Neural crest cell (in vitro differentiated cells): Measurements from ENCODE around the gene MTG1. TPM values are rescaled to one million over a fixed set of nuclear protein-coding genes. Genes with fewer than 3 reads are reported as not detected.

Experiments used
- DNase-seq: peaks from one replicate; pipeline ENCODE4 v3.0.0; 2021; ENCODE audit warnings: low read depth, mixed read lengths, low spot score
- H3K27ac Mint-ChIP-seq: one replicate; pipeline ENCODE4 v1.8.0; 2021; ENCODE audit warnings: mild to moderate bottlenecking, mixed read lengths; ENCODE audit not compliant: unreplicated experiment
- H3K27me3 Mint-ChIP-seq: 2 replicates; pipeline ENCODE4 v1.8.0; 2021; ENCODE audit warnings: low read depth, mild to moderate bottlenecking, mixed read lengths
- H3K36me3 Mint-ChIP-seq: 2 replicates; pipeline ENCODE4 v1.8.0; 2021; ENCODE audit warnings: low read depth, mild to moderate bottlenecking, mixed read lengths
- H3K4me1 Mint-ChIP-seq: 2 replicates; pipeline ENCODE4 v1.8.0; 2021; ENCODE audit warnings: mixed read lengths
- H3K4me3 Mint-ChIP-seq: one replicate; pipeline ENCODE4 v1.8.0; 2021; ENCODE audit warnings: mild to moderate bottlenecking, mixed read lengths
- H3K9me3 Mint-ChIP-seq: 2 replicates; pipeline ENCODE4 v1.8.0; 2021; ENCODE audit warnings: mixed read lengths
- total RNA-seq: library from RNA; stranded (reverse); gene quantifications from 2 replicates; pipeline ENCODE4 v1.2.1, GENCODE V29; 2021
- TF ChIP-seq, protein P1 (sequence below): fragments of 200-600 bp; sonication (generic); conservative IDR thresholded peaks from 2 replicates; pipeline ENCODE4 v1.5.0; 2021; ENCODE audit warnings: antibody characterized with exemption, mild to moderate bottlenecking

The MTG1 gene
- total RNA-seq, 1 donor from 2014 or later = 104 TPM

DNA sequence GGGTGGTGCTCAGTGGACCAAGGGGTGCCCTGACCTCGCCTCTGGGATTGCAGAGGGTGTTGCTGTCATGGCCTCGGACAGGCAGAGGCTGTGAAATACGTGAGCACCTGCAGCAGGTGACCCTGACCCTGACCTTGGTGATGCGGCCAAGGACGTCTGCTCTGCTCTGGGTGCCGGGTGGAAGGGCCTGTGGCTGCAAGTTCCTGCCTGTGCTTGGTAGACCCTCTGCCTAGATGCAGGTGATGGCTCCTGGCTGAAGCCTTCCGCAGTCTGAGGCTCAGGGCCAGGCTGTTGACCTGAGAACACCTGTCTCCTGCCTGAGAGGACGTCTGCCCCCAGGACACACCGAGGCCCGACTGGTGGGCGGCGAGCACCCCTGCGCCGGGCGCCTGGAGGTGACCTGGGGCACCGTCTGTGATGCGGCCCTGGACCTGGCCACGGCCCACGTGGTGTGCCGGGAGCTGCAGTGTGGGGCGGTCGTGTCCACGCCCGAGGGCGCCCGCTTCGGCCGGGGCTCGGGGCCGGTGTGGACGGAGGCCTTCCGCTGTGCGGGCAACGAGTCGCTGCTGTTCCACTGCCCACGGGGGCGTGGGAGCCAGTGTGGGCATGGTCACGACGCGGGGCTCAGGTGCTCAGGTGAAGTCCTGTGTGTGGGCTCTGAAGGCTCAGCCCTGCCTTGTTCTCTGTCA is 64.2 kb downstream of the MTG1 start:
- H3K4me3 Mint-ChIP-seq = no peak overlapping the region
- H3K9me3 Mint-ChIP-seq = peaks cover 8% of the 10 kb centered on the region
- no peaks in the 10 kb centered on the region for H3K4me1 Mint-ChIP-seq
- DNase-seq = no peak
- TF ChIP-seq, protein P1, sequence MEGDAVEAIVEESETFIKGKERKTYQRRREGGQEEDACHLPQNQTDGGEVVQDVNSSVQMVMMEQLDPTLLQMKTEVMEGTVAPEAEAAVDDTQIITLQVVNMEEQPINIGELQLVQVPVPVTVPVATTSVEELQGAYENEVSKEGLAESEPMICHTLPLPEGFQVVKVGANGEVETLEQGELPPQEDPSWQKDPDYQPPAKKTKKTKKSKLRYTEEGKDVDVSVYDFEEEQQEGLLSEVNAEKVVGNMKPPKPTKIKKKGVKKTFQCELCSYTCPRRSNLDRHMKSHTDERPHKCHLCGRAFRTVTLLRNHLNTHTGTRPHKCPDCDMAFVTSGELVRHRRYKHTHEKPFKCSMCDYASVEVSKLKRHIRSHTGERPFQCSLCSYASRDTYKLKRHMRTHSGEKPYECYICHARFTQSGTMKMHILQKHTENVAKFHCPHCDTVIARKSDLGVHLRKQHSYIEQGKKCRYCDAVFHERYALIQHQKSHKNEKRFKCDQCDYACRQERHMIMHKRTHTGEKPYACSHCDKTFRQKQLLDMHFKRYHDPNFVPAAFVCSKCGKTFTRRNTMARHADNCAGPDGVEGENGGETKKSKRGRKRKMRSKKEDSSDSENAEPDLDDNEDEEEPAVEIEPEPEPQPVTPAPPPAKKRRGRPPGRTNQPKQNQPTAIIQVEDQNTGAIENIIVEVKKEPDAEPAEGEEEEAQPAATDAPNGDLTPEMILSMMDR = no peak
- no peak overlapping the region for H3K27ac Mint-ChIP-seq
- H3K36me3 Mint-ChIP-seq = peaks cover 5% of the 10 kb centered on the region
- no peaks in the 10 kb centered on the region for H3K27me3 Mint-ChIP-seq

DNA sequence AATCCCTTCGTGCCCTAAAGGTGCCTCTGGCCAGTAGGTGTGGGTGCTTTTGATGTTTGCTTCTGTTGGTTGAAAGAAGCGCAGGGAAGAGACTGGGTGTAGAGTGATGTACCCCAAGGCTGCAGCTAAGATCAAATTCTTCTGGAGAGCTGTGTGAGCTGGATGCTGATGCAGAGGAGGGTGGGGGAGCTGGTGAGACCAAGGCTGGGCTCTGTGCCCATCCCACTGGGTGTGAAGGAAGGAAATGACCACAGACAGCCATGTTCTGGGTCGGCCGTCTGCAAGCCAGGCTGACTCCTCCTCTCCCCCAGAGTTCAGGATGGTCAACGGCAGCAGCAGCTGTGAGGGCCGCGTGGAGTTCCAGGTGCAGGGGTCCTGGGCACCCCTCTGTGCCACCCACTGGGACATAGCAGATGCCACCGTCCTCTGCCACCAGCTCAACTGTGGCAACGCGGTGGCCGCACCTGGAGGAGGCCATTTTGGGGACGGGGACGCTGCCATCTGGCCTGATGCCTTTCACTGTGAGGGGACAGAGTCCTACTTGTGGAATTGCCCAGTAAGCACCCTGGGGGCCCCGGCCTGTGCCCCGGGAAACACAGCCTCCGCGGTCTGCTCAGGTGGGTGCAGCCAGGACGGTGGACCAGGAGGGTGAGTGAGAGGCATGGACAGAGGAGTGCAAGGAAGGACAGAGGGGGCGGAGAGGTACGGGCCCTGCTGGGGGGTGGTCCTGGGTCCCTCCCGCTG is 64.9 kb downstream of the MTG1 start:
- DNase-seq = no peak
- Mint-ChIP-seq H3K9me3 (peaks cover 14% of the 10 kb centered on the region), H3K27me3 (no peaks in the 10 kb centered on the region), H3K36me3 (peaks cover 6% of the 10 kb centered on the region), H3K4me3 (no peak overlapping the region), H3K27ac (peak overlapping the region; percentile 62), H3K4me1 (no peaks in the 10 kb centered on the region)
- TF ChIP-seq, protein P1 = no peak

DNA sequence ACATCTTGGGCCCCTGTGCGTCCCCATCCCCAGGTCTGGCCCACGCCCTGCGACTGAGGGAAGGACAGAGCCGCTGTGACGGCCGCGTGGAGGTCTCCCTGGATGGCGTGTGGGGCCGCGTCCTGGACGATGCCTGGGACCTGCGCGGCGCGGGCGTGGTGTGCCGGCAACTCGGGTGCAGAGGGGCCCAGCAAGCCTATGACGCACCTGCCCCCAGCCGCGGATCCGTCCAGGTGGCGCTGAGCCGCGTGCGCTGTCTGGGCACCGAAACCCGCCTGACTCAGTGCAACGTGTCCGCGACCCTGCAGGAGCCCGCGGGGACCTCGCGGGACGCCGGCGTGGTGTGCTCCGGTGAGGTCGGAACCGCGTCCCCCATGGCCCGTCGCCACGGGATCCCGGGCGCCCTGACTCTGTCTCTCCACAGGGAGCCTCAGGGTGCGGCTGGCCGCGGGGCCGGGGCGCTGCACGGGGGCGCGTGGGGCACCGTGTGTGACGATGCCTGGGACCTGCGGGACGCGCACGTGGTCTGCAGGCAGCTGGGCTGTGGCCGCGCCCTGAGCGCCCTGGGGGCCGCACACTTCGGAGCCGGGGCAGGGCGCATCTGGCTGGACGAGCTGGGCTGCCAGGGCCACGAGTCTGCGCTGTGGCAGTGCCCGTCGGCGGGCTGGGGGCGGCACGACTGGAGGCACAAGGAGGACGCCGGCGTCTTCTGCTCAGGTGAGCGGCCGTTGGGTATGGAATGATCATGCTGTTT is 65.7 kb downstream of the MTG1 start:
- Mint-ChIP-seq H3K27me3 (no peaks in the 10 kb centered on the region), H3K9me3 (peaks cover 17% of the 10 kb centered on the region), H3K27ac (no peak overlapping the region), H3K36me3 (peaks cover 10% of the 10 kb centered on the region), H3K4me3 (no peak overlapping the region), H3K4me1 (no peaks in the 10 kb centered on the region)
- no peak for DNase-seq
- TF ChIP-seq, protein P1 = no peak

DNA sequence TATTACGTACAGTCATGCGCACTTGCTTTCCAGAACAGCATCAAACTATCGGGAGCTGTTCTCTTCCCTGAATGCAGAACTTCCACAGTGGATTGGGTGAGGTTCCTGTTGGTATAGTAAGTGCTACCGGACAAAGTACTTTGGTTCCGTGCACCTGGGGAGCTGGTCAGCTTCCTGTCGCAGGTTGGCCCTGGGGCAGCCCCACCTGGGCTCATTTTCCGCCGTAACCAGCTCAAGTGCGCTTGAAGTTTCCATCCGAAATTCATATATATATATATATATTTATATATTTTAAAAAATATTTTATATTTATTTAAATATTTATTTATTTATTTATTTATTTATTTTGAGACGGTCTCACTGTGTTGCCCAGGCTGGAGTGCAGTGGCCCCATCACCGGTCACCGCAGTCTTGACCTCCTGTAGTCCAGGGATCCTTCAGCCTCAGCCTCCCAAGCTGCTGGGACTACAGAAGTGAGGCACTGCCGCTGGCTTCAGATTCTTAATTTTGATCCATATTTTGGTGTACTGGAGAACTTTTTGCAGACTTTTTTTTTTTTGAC is 66.3 kb downstream of the MTG1 start:
- Mint-ChIP-seq H3K36me3 (peaks cover 10% of the 10 kb centered on the region), H3K9me3 (peaks cover 17% of the 10 kb centered on the region), H3K4me1 (no peaks in the 10 kb centered on the region), H3K27me3 (no peaks in the 10 kb centered on the region), H3K27ac (no peak overlapping the region), H3K4me3 (no peak overlapping the region)
- DNase-seq = no peak
- TF ChIP-seq, protein P1 = no peak

DNA sequence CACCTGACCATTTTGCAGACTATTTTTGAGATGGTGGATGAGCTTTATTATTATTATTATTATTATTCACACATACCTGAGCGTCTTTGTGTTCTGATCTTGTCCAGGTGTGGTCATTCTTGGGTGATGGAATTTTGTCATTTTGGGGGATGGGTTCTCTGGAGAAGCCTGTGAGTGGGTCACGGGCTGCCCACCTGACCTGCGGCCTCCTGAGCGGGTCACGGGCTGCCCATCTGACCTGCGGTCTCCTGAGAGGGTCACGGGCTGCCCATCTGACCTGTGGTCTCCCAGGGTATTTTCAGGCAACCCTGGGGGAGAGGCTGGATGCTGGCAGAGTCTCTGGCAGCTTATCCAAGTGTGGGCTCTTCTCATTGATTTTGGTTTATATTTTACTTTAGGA is 67.1 kb downstream of the MTG1 start:
- H3K9me3 Mint-ChIP-seq = peaks cover 17% of the 10 kb centered on the region

More for the DNA sequence above, 67.1 kb downstream of the MTG1 start:
- peaks cover 10% of the 10 kb centered on the region for H3K36me3 Mint-ChIP-seq
- TF ChIP-seq, protein P1 = no peak
- no peaks in the 10 kb centered on the region for H3K27me3 Mint-ChIP-seq
- H3K4me1 Mint-ChIP-seq = no peaks in the 10 kb centered on the region
- H3K27ac Mint-ChIP-seq = no peak overlapping the region
- DNase-seq = no peak
- H3K4me3 Mint-ChIP-seq = no peak overlapping the region
